Effector memory CD4-positive, alpha-beta T cell (primary cell): ENCODE measurements around the gene SMOC2.

Experiments
- DNase-seq, 3 donors: peaks; one replicate each; pipeline ENCODE4 v3.0.0-alpha.2; 2020
- H3K27ac ChIP-seq: 2 replicates; pipeline ENCODE4 v1.7.0; 2013; ENCODE audit warnings: mild to moderate bottlenecking, low read length, moderate library complexity; ENCODE audit not compliant: insufficient read depth, poor library complexity, severe bottlenecking
- H3K27me3 ChIP-seq: replicated peaks from 2 replicates; pipeline ENCODE4 v1.7.0; 2013; ENCODE audit warnings: mild to moderate bottlenecking, low read length; ENCODE audit not compliant: insufficient read depth, control insufficient read depth, poor library complexity, severe bottlenecking
- H3K36me3 ChIP-seq: 2 replicates; pipeline ENCODE4 v1.7.0; 2013; ENCODE audit warnings: mild to moderate bottlenecking, low read length, moderate library complexity; ENCODE audit not compliant: control insufficient read depth, insufficient read depth
- H3K4me1 ChIP-seq: 2 replicates; pipeline ENCODE4 v1.7.0; 2013; ENCODE audit warnings: low read length, mild to moderate bottlenecking; ENCODE audit not compliant: control insufficient read depth, insufficient read depth, poor library complexity, severe bottlenecking
- H3K4me3 ChIP-seq: 2 replicates; pipeline ENCODE4 v1.7.0; 2013; ENCODE audit warnings: low read length, low read depth, mild to moderate bottlenecking; ENCODE audit not compliant: insufficient read depth, poor library complexity, severe bottlenecking
- H3K9me3 ChIP-seq: 2 replicates; pipeline ENCODE4 v1.7.0; 2013; ENCODE audit warnings: mild to moderate bottlenecking, low read length, moderate library complexity; ENCODE audit not compliant: control insufficient read depth

Gene SMOC2

DNA sequence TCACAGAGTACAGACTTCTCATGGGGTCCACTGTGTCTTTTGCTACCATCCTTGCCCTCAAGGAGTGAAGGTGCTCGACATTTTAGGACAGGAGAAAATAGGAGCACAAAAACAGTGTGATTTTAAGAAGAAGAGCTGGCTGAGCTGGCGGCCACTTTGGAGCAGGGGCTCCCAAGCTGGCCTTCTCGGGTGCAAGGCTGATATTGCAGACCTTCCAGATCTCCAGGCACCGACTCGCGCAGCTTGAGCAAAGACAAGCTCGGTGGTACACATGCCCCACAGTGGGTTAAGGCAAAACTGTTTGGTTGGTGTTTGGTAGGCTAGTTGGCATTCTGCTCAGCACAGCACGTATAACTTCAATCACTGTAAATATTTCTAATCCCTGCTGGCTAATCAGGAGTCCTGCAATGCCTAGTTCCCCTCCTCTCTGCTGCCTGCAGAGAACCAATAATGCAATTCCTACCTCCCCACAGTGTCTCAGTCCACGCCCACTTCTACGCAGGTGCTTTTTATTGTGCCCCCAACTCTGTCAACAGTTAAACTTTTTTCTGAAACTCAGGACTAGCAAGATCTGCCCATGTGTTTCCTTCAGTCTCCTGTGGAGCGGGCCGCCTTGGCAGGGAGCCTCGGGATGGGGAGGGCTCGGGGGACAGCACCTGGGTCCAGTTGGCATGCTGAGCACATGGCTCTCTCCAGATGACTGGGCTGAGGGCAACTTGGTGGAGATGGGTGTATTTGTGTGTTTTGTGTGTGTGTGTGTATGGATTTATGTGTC, 12.7 kb upstream of the SMOC2 start:
- no peaks in the 10 kb centered on the region for H3K4me1 ChIP-seq
- DNase-seq: no peak
- no peak overlapping the region for H3K4me3 ChIP-seq
- H3K27ac ChIP-seq: no peak overlapping the region
- no peaks in the 10 kb centered on the region for H3K9me3 ChIP-seq
- no peaks in the 10 kb centered on the region for H3K36me3 ChIP-seq
- no peaks in the 10 kb centered on the region for H3K27me3 ChIP-seq

DNA sequence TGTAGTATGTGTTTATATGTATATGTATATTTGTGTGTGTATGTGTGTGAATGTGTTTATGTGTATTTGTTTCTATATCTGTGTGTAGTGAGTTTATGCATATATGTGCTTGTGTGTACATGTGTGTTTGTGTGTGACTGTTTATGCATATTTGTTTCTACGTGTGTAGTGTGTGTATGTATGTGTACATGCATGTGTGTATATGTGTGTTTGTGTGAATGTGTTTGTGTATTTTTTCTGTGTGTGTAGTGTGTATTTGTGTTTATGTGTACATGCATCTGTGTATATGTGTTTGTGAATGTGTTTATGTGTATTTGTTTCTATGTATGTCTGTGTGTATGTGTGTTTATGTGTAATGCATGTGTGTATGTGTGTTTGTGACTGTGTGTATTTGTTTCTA, 12.1 kb upstream of the SMOC2 start:
- no peaks in the 10 kb centered on the region for H3K36me3 ChIP-seq
- H3K9me3 ChIP-seq: no peaks in the 10 kb centered on the region
- no peaks in the 10 kb centered on the region for H3K27me3 ChIP-seq
- no peaks in the 10 kb centered on the region for H3K4me1 ChIP-seq
- no peak overlapping the region for H3K27ac ChIP-seq
- no peak for DNase-seq
- H3K4me3 ChIP-seq: no peak overlapping the region

GRCh38 chr6:168432196-168432595, 8.8 kb upstream of the SMOC2 start:
- Histone ChIP-seq H3K36me3 (no peaks in the 10 kb centered on the region), H3K9me3 (no peaks in the 10 kb centered on the region), H3K4me1 (no peaks in the 10 kb centered on the region), H3K27ac (no peak overlapping the region), H3K4me3 (no peak overlapping the region), H3K27me3 (no peaks in the 10 kb centered on the region)
- no peak for DNase-seq

- no peaks in the 10 kb centered on the region for H3K27me3 ChIP-seq
- no peaks in the 10 kb centered on the region for H3K36me3 ChIP-seq
- no peaks in the 10 kb centered on the region for H3K9me3 ChIP-seq
- no peaks in the 10 kb centered on the region for H3K4me1 ChIP-seq
- H3K4me3 ChIP-seq: no peak overlapping the region
- DNase-seq: no peak
- no peak overlapping the region for H3K27ac ChIP-seq
These were observed 7.1 kb upstream of the SMOC2 start for GRCh38 chr6:168433898-168434297.

DNA sequence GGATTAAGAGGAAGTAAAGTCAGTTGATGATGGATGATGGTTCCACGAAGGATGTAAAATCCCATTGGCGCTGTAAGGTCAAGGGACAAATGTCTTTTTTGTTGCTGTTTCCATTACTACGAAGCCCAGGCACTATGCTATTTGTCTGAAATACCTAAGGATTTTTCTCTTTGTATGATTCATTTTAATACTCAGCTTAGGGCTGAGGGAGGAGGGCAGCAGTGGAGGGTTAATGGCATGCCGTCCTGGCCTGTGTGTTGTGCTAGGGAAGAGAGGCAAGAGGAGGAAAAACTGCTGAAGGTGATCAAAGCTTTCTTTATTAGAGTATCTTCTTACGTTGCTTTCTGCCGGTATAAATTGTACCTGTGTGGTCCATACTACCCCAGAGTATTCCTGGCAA, 6.5 kb upstream of the SMOC2 start:
- Histone ChIP-seq H3K27ac (no peak overlapping the region), H3K27me3 (no peaks in the 10 kb centered on the region), H3K9me3 (no peaks in the 10 kb centered on the region), H3K36me3 (no peaks in the 10 kb centered on the region), H3K4me1 (no peaks in the 10 kb centered on the region), H3K4me3 (no peak overlapping the region)
- DNase-seq: no peak

DNA sequence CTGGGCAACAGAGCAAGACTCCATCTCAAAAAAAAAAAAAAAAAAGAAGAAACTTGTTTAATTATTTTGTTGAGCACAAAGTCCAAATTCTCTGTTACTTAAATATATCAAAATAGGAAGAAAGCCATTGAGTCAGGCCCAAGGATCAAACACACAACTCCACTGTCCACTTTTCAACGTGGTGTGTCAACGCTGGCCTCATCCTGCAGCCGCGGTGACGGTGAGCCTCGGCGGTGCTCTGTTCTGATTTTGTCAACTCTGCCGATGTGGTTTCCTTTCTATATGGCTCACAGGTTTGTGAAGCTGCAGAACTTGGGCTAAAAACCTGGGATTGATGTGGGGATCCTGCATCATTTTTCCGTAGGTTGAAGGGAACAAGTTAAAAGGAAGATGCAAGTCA, 3.2 kb upstream of the SMOC2 start:
- Histone ChIP-seq H3K27ac (no peak overlapping the region), H3K36me3 (no peaks in the 10 kb centered on the region), H3K4me3 (no peak overlapping the region), H3K4me1 (no peaks in the 10 kb centered on the region), H3K27me3 (peaks cover 12% of the 10 kb centered on the region), H3K9me3 (no peaks in the 10 kb centered on the region)
- DNase-seq: no peak

- Histone ChIP-seq H3K27me3 (peaks cover 16% of the 10 kb centered on the region), H3K4me3 (no peak overlapping the region), H3K9me3 (no peaks in the 10 kb centered on the region), H3K36me3 (no peaks in the 10 kb centered on the region), H3K27ac (no peak overlapping the region), H3K4me1 (no peaks in the 10 kb centered on the region)
- DNase-seq: no peak
These were observed 2.0 kb upstream of the SMOC2 start for GRCh38 chr6:168438783-168439520.

DNA sequence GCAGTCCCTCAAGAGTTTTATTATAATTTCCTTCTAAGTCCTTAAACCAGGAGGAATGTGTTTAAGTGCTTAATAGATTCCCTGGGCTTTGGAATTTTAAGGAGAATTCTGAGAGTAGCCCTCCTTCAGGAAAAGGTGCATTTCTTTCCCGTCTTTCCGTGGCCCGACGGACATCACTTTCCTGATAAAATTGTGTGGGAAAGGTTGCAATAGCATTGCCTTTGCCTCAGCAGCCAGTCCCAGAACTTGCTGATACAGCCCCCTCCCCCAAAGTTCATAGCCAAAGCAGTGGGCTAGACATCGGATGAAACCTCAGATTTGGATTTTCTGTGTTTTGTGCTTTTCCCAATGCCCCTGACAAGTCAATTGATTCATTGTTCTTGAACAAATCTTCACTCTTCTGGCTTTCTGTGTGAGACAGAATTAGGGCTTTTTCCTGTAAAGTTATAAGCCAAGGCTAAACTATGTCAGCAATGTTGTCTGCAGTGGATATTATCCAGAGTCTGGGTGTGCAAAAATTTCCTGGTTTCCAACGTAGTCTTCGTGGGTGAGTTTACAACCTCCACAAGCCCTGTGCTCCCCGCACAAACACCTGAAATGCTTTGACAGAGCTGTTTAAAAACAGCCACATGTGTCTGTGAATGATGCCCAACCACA, 1.1 kb upstream of the SMOC2 start:
- Histone ChIP-seq H3K27ac (no peak overlapping the region), H3K4me1 (no peaks in the 10 kb centered on the region), H3K4me3 (no peak overlapping the region), H3K9me3 (no peaks in the 10 kb centered on the region), H3K36me3 (no peaks in the 10 kb centered on the region), H3K27me3 (peaks cover 16% of the 10 kb centered on the region)
- DNase-seq: no peak

DNA sequence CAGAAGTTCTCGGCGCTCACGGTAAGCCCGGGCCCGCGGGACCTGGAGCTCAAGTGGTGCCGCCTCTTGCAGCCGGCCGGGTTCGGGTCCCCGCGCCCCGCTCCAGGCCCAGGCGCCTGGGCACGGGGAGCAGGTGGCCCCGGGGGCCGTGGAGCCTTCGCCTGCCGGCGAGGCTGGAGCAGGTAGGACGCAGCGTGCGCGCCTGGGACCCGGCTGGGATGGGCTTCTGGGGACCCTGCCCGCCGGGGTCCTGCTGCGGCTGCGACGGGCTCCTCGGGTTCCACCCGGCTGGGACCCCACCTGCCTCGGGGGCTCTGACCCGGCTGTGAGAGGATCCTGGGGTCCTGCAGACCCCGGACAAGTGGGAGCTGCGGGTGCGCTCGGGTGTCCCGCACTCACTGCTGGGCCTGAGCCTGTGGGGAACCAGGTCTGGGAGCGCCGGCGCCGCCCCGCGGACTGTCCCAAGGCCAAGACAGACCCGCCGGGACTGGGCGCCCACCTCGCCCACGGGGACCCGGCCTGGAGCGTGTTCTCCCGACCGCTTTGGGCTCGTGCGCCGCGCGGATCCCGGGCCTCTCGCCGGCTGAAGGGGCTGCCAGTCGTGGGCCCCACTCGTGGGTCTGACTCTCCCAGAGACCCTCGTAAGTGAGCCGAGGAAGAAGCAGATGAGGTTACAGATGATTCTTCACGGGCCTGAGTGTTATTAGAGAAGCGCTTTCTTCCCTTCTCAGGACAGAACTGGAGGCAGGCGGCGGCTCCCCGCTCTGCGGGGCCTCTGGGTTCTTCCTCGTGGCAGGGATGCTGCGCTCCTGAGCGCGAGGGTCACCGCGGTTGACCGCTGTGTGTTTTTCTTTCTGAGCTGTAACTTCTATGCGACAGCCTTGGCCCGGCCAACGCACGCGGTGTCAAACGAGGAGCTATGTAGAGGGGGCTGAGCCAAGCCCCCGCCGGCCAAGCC, 729 bp downstream of the SMOC2 start:
- Histone ChIP-seq H3K27me3 (peaks cover 16% of the 10 kb centered on the region), H3K36me3 (no peaks in the 10 kb centered on the region), H3K4me1 (no peaks in the 10 kb centered on the region), H3K27ac (no peak overlapping the region), H3K9me3 (no peaks in the 10 kb centered on the region), H3K4me3 (no peak overlapping the region)
- no peak for DNase-seq
